Measurements from ENCODE around the gene SMYD3. TPM values are rescaled to one million over a fixed set of nuclear protein-coding genes. Genes with fewer than 3 reads are reported as not detected.

The SMYD3 gene
- total RNA-seq, 1 experiment from 2014 or later: 29.6 TPM

- Histone ChIP-seq H3K27me3 (ENCODE audit: insufficient read depth, low read depth) (no peaks in the 10 kb centered on the region; the same call in 1 of the 2 replicates), H3K36me3 (ENCODE audit: low read depth) (no peaks in the 10 kb centered on the region), H3K4me2 (no peak overlapping the region), H3K79me2 (ENCODE audit: low read depth) (no peaks in the 10 kb centered on the region), H4K20me1 (ENCODE audit: insufficient read depth) (no peaks in the 10 kb centered on the region), H3K4me1 (replicated peaks; ENCODE audit: insufficient read depth) (no peaks in the 10 kb centered on the region), H2AFZ (no peak overlapping the region), H3F3A (ENCODE audit: insufficient read depth, low read depth) (peaks cover 5% of the 10 kb centered on the region; the same call in 1 of the 2 replicates), H3K27ac (no peak overlapping the region), H3K9me2 (ENCODE audit: insufficient read depth) (no peaks in the 10 kb centered on the region), H3K9me3 (ENCODE audit: insufficient read depth, low read depth) (peaks cover 9% of the 10 kb centered on the region; the same call in 1 of the 2 replicates), H3K4me3 (no peak overlapping the region)
- intact Hi-C loops (cut with micrococcal nuclease; ENCODE audit: unreplicated experiment): no loop called here
- POLR2A ChIA-PET (ENCODE audit: unreplicated experiment): no interaction called here
- DNase-seq: no peak
- TF ChIP-seq CTCF (conservative IDR thresholded peaks at IDR 0.05) (no peak), EZH2 (IDR thresholded peaks at IDR 0.05; ENCODE audit: low read depth) (no peak)
- CTCF ChIA-PET: no interaction called here
- BruUV-seq (replicated peaks): no TSS peak
Measured at GRCh38 chr1:246518456-246519205, 11.6 kb upstream of the SMYD3 start.

GRCh38 chr1:246517391-246517790 is 10.3 kb upstream of the SMYD3 start:
- no peak overlapping the region for H2AFZ ChIP-seq
- BruUV-seq (replicated peaks): no TSS peak
- intact Hi-C loops (cut with micrococcal nuclease; ENCODE audit: unreplicated experiment): no loop called here
- no peak for TF ChIP-seq EZH2 (IDR thresholded peaks at IDR 0.05; ENCODE audit: low read depth)
- POLR2A ChIA-PET (ENCODE audit: unreplicated experiment): no interaction called here
- CTCF ChIA-PET: no interaction called here
- H3K79me2 ChIP-seq (ENCODE audit: low read depth): no peaks in the 10 kb centered on the region
- no peak overlapping the region for H3K27ac ChIP-seq
- no peaks in the 10 kb centered on the region; the same call in 1 of the 2 replicates for H3K27me3 ChIP-seq (ENCODE audit: insufficient read depth, low read depth)
- H3K4me2 ChIP-seq: no peak overlapping the region
- peaks cover 9% of the 10 kb centered on the region; the same call in 1 of the 2 replicates for H3K9me3 ChIP-seq (ENCODE audit: insufficient read depth, low read depth)
- no peak for DNase-seq
- no peak overlapping the region for H3K4me3 ChIP-seq
- H3F3A ChIP-seq (ENCODE audit: insufficient read depth, low read depth): peaks cover 5% of the 10 kb centered on the region; the same call in 1 of the 2 replicates
- no peaks in the 10 kb centered on the region for H3K36me3 ChIP-seq (ENCODE audit: low read depth)
- H4K20me1 ChIP-seq (ENCODE audit: insufficient read depth): no peaks in the 10 kb centered on the region
- no peaks in the 10 kb centered on the region for H3K4me1 ChIP-seq (replicated peaks; ENCODE audit: insufficient read depth)
- no peaks in the 10 kb centered on the region for H3K9me2 ChIP-seq (ENCODE audit: insufficient read depth)

GRCh38 chr1:246516126-246516525 is 9.0 kb upstream of the SMYD3 start:
- H3K9me2 ChIP-seq (ENCODE audit: insufficient read depth): no peaks in the 10 kb centered on the region
- H4K20me1 ChIP-seq (ENCODE audit: insufficient read depth): no peaks in the 10 kb centered on the region
- H3K4me3 ChIP-seq: no peak overlapping the region
- BruUV-seq (replicated peaks): no TSS peak
- DNase-seq: no peak
- no peaks in the 10 kb centered on the region for H3K27me3 ChIP-seq (ENCODE audit: insufficient read depth, low read depth)
- ChIA-PET POLR2A (ENCODE audit: unreplicated experiment) (no interaction called here), CTCF (no interaction called here)
- H3K79me2 ChIP-seq (ENCODE audit: low read depth): no peaks in the 10 kb centered on the region
- intact Hi-C loops (cut with micrococcal nuclease; ENCODE audit: unreplicated experiment): no loop called here
- no peak overlapping the region for H3K4me2 ChIP-seq
- peaks cover 5% of the 10 kb centered on the region; the same call in 1 of the 2 replicates for H3F3A ChIP-seq (ENCODE audit: insufficient read depth, low read depth)
- no peak overlapping the region for H2AFZ ChIP-seq
- TF ChIP-seq CTCF (conservative IDR thresholded peaks at IDR 0.05) (no peak), EZH2 (IDR thresholded peaks at IDR 0.05; ENCODE audit: low read depth) (no peak)
- H3K36me3 ChIP-seq (ENCODE audit: low read depth): no peaks in the 10 kb centered on the region
- no peak overlapping the region for H3K27ac ChIP-seq
- no peaks in the 10 kb centered on the region for H3K4me1 ChIP-seq (replicated peaks; ENCODE audit: insufficient read depth)
- peaks cover 9% of the 10 kb centered on the region; the same call in 1 of the 2 replicates for H3K9me3 ChIP-seq (ENCODE audit: insufficient read depth, low read depth)
